K562 (cell line): ENCODE data around the gene ZNF487. TPM values are rescaled to one million over a fixed set of nuclear protein-coding genes. Genes with fewer than 3 reads are reported as not detected.

Experiments used
- ATAC-seq: fragments of 200-7000 bp; cut with Tn5 transposase; 3 replicates; pipeline ENCODE4 v1.9.1; 2020; ENCODE audit warnings: moderate library complexity
- BruUV-seq: library from RNA; stranded (reverse); fragments of 400-500 nt; replicated peaks from 2 replicates; lab custom pipeline; 2021; lab: Mats Ljungman, UMichigan
- CTCF ChIA-PET: fragments of 300-600 bp; formaldehyde crosslinking; extraction: SDS; loops from one replicate; lab custom pipeline; 2021; ENCODE audit warnings: low intra/inter-chr PET ratio; lab: Yijun Ruan, JAX
- POLR2A ChIA-PET: fragments of 300-600, 350-650 bp; sonication (Branson Sonifier 250); formaldehyde crosslinking; extraction: SDS; loops from one replicate; lab custom pipeline; 2021; ENCODE audit warnings: antibody characterized with exemption, inconsistent platforms; lab: Yijun Ruan, JAX
- DNase-seq, 4 experiments: peaks; one replicate each; pipeline versions ENCODE4 v3.0.0 to v3.0.0-alpha.2; 2011 to 2018; ENCODE audit warnings: low spot score in 3 of 4, mixed read lengths in 3 of 4; ENCODE audit errors: extremely low read depth in 1 of 4
- FAIRE-seq: peaks from 2 replicates; lab custom pipeline; 2011; peaks lifted over from hg19 to GRCh38; lab: Jason Lieb, UNC
- H2AFZ ChIP-seq: 2 replicates; pipeline ENCODE4 v1.6.0; 2011; ENCODE audit warnings: low read depth, low read length, control low read depth, inconsistent platforms
- H3K27ac ChIP-seq: fragments of 200-600 bp; 3 replicates; pipeline ENCODE4 v1.8.0; 2011; ENCODE audit warnings: low read depth, mild to moderate bottlenecking, control low read depth, inconsistent platforms, low read length, moderate library complexity, mixed read lengths; ENCODE audit errors: extremely low read depth
- H3K27me3 ChIP-seq, 2 experiments: fragments of 300-600 bp in 1 of 2; 2 replicates in 1 of 2; 3 replicates in 1 of 2; pipeline versions ENCODE4 v1.6.0 to v1.8.0; 2011; ENCODE audit warnings: inconsistent platforms in 2 of 2, low read length in 2 of 2, mild to moderate bottlenecking in 1 of 2, mixed read lengths in 1 of 2, moderate library complexity in 1 of 2; ENCODE audit not compliant: control insufficient read depth in 2 of 2, insufficient read depth in 2 of 2
- H3K36me3 ChIP-seq: fragments of 300-600 bp; 3 replicates; pipeline ENCODE4 v1.8.0; 2011; ENCODE audit warnings: mild to moderate bottlenecking, low read length, inconsistent platforms; ENCODE audit not compliant: control insufficient read depth, insufficient read depth
- H3K4me1 ChIP-seq, 2 experiments: fragments of 200-600 bp in 1 of 2; replicated peaks in 1 of 2; 2 replicates in 1 of 2; 3 replicates in 1 of 2; pipeline versions ENCODE4 v1.5.1 to v1.8.0; 2011; ENCODE audit warnings: inconsistent platforms in 2 of 2, low read length in 2 of 2, mild to moderate bottlenecking in 1 of 2, mixed read lengths in 1 of 2, moderate library complexity in 1 of 2; ENCODE audit not compliant: control insufficient read depth in 2 of 2, insufficient read depth in 2 of 2
- H3K4me2 ChIP-seq: 2 replicates; pipeline ENCODE4 v1.6.1; 2011; ENCODE audit warnings: low read length, control low read depth, inconsistent platforms, mixed read lengths; ENCODE audit not compliant: insufficient read depth
- H3K4me3 ChIP-seq: fragments of 200-600 bp; sonication (generic), shearing (Covaris generic); 2 replicates; pipeline ENCODE4 v1.5.1; 2016; ENCODE audit warnings: control low read depth, inconsistent platforms
- H3K79me2 ChIP-seq: fragments of 200-600 bp; 3 replicates; pipeline ENCODE4 v1.8.0; 2011; ENCODE audit warnings: low read length, inconsistent platforms; ENCODE audit not compliant: control insufficient read depth, insufficient read depth
- H3K9ac ChIP-seq, 2 experiments: 2 replicates each; pipeline versions ENCODE4 v1.6.0 to v1.6.1; 2011; ENCODE audit warnings: low read depth in 2 of 2, low read length in 2 of 2, control low read depth in 1 of 2, inconsistent platforms in 1 of 2, mild to moderate bottlenecking in 1 of 2, mixed read lengths in 1 of 2; ENCODE audit not compliant: insufficient read depth in 1 of 2
- H3K9me1 ChIP-seq: one replicate; pipeline ENCODE4 v1.6.0; 2011; ENCODE audit warnings: inconsistent platforms, mild to moderate bottlenecking, low read length, moderate library complexity; ENCODE audit not compliant: control insufficient read depth, insufficient read depth
- H3K9me3 ChIP-seq: replicated peaks from 2 replicates; pipeline ENCODE4 v1.5.1; 2011; ENCODE audit warnings: low read depth, low read length, inconsistent platforms; ENCODE audit not compliant: control insufficient read depth, insufficient read depth
- H4K20me1 ChIP-seq: replicated peaks from 2 replicates; pipeline ENCODE4 v1.6.1; 2011; ENCODE audit warnings: low read length, inconsistent platforms, mixed read lengths; ENCODE audit not compliant: control insufficient read depth, insufficient read depth
- CBX1 ChIP-seq: sonication (generic); IDR thresholded peaks from 2 replicates; pipeline ENCODE4 v1.6.1; 2016; ENCODE audit warnings: antibody characterized with exemption, low read depth, mild to moderate bottlenecking
- CBX5 ChIP-seq: IDR thresholded peaks from 2 replicates; pipeline ENCODE4 v1.6.1; 2014; ENCODE audit warnings: low read depth, borderline replicate concordance
- ESRRB ChIP-seq: fragments of 250-450 bp; sonication (Bioruptor Pico); IDR thresholded peaks from 2 replicates; pipeline ENCODE4 v1.5.0; 2020; ENCODE audit warnings: mild to moderate bottlenecking, moderate library complexity, borderline replicate concordance
- JUND ChIP-seq, 2 experiments: IDR thresholded peaks; 2 replicates in 1 of 2; 3 replicates in 1 of 2; pipeline ENCODE4 v1.6.1; 2011; ENCODE audit warnings: borderline replicate concordance in 2 of 2, low read depth in 2 of 2, low read length in 2 of 2, improper control_type of control experiment in 1 of 2, missing biosample characterization in 1 of 2, missing genetic modification characterization in 1 of 2, missing genetic modification reagents in 1 of 2
- MYBL2 ChIP-seq, 2 experiments: fragments of 450-650 bp in 1 of 2; sonication (generic) in 1 of 2; formaldehyde crosslinking in 1 of 2; IDR thresholded peaks; 2 replicates each; pipeline versions ENCODE4 v1.6.1 to v1.8.1; 2017 to 2022; ENCODE audit warnings: borderline replicate concordance in 1 of 2, inconsistent platforms in 1 of 2, low read depth in 1 of 2, mild to moderate bottlenecking in 1 of 2, missing genetic modification reagents in 1 of 2, moderate library complexity in 1 of 2
- NCOA2 ChIP-seq, 2 experiments: fragments of 450-650 bp; IDR thresholded peaks; 2 replicates each; pipeline ENCODE4 v1.6.1; 2018; ENCODE audit warnings: mild to moderate bottlenecking in 2 of 2, moderate library complexity in 1 of 2; ENCODE audit not compliant: partially characterized antibody in 2 of 2
- RFX5 ChIP-seq: IDR thresholded peaks from 2 replicates; pipeline ENCODE4 v1.6.1; 2011; ENCODE audit warnings: low read depth, mild to moderate bottlenecking, improper control_type of control experiment, low read length
- TAL1 ChIP-seq: fragments of 450-650 bp; IDR thresholded peaks from 2 replicates; pipeline ENCODE4 v1.6.1; 2016; ENCODE audit warnings: mild to moderate bottlenecking
- TRIM24 ChIP-seq, 2 experiments: fragments of 450-650 bp; IDR thresholded peaks; 2 replicates each; pipeline ENCODE4 v1.6.1; 2016
- TRIM28 ChIP-seq: fragments of 450-650 bp; IDR thresholded peaks from 2 replicates; pipeline ENCODE4 v1.6.1; 2017
- XRCC3 ChIP-seq: fragments of 450-650 bp; IDR thresholded peaks from 2 replicates; pipeline ENCODE4 v1.6.1; 2017; ENCODE audit warnings: mild to moderate bottlenecking, moderate library complexity
- ZNF184 ChIP-seq: sonication (generic); formaldehyde crosslinking; IDR thresholded peaks from 2 replicates; pipeline ENCODE4 v1.5.0; 2020; ENCODE audit warnings: missing genetic modification reagents
- ZNF274 ChIP-seq: IDR thresholded peaks from 2 replicates; pipeline ENCODE4 v1.6.1; 2011; ENCODE audit warnings: low read depth, mild to moderate bottlenecking, low read length, moderate library complexity, borderline replicate concordance
- WGBS: fragments of 100-300 bp; shearing (Covaris generic); methylation state at CpG from one replicate; pipeline ENCODE4 v1.1.6; 2016; ENCODE audit warnings: low coverage, mixed read lengths; ENCODE audit not compliant: insufficient coverage; ENCODE audit errors: missing lambda C conversion rate; 5-methylcytosine and 5-hydroxymethylcytosine counted together
- in situ Hi-C: fragments of 300-500 bp; cut with MboI; formaldehyde crosslinking; loops from 4 replicates; pipeline ENCODE4 v1.15.0; 2018; ENCODE audit warnings: inconsistent platforms, mixed read lengths
- intact Hi-C: fragments of 100-400 bp; cut with micrococcal nuclease; formaldehyde crosslinking; loops from 2 replicates; pipeline ENCODE4 v1.14.2; 2022
- polyA plus RNA-seq, 8 experiments: library from polyadenylated mRNA; depleted of rRNA in 4 of 8; stranded (reverse) in 5 of 8; unstranded in 3 of 8; fragments of >200 nt; fragmentation: Nextera tagmentation in 2 of 8; fragmentation: Illumina TruSeq in 1 of 8; extraction: Ambion mirVana in 2 of 8; extraction: Trizol in 1 of 8; gene quantifications; 2 replicates each; pipeline versions ENCODE4 v1.2.1 to v1.2.3, GENCODE V29; 2011 to 2014; ENCODE audit warnings: inconsistent platforms in 1 of 8, missing spikeins in 1 of 8
- total RNA-seq, 7 experiments: library from RNA; depleted of rRNA in 6 of 7; stranded (reverse); fragments of >200 nt in 6 of 7; fragmentation: Illumina TruSeq in 2 of 7; extraction: Trizol in 2 of 7; gene quantifications; 2 replicates each; pipeline versions ENCODE4 v1.2.1 to v1.2.3, GENCODE V29; 2011 to 2021; ENCODE audit warnings: low replicate concordance in 1 of 7
- TF ChIP-seq, protein P1 (sequence below): sonication (generic); formaldehyde crosslinking; IDR thresholded peaks from 2 replicates; pipeline ENCODE4 v1.8.0; 2022; ENCODE audit warnings: mild to moderate bottlenecking, missing genetic modification reagents
- TF ChIP-seq, protein P2 (sequence below): conservative IDR thresholded peaks from 2 replicates; pipeline ENCODE4 v1.6.1; 2011; ENCODE audit warnings: low read depth, mild to moderate bottlenecking, low read length; ENCODE audit not compliant: control insufficient read depth

The ZNF487 gene
- total and polyA plus RNA-seq, 9 of the 15 experiments (the other 6 are each of a cell fraction or from before 2014, with no cell fraction given): 1.9 to 6.5 (median 4.2) TPM

DNA sequence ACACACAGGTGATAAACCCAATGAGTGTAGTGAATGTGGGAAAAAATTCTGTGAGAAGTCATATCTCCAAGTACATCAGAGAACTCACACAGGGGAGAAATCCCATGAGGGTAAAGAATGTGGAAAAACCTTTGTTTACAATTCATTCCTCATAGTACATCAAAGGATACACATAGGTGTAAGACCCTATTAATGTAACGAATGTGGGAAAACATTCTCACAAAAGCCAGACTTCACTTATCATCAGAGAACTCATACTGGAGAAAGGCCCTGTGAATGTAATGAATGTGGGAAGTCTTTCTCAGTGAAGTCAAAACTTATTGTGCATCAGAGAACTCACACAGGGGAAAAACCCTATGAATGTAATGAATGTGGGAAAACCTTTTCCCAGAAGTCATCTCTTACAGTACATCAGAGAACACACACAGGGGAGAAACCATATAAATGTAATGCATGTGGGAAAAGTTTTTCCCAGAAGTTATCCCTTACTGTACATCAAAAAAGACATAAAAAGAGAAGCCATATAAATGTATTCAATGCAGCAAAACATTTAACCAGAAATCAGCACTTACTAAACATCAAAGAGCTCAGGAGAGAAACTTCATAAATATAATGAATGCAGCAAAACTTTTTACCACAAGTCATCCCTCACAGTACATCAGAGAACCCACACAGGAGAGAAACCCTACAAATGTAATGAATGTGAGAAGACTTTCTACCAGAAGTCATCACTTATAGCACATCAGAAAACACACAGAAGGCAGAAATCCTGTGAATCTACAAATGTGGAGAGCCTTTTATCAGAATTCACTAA is 87.7 kb downstream of the ZNF487 start:
- H3K4me3 ChIP-seq: no peak overlapping the region
- no peak overlapping the region for H3K4me2 ChIP-seq
- in situ Hi-C loops: no loop called here
- no peak overlapping the region for H3K9ac ChIP-seq
- BruUV-seq: no TSS peak
- DNase-seq (no peak), ATAC-seq (no peak), FAIRE-seq (no peak)
- POLR2A ChIA-PET: no interaction called here
- H3K79me2 ChIP-seq: no peaks in the 10 kb centered on the region
- CTCF ChIA-PET: no interaction called here
- peaks cover 10% of the 10 kb centered on the region for H3K9me3 ChIP-seq
- H3K9me1 ChIP-seq: no peaks in the 10 kb centered on the region
- H3K36me3 ChIP-seq: no peaks in the 10 kb centered on the region
- intact Hi-C loops: loop anchor here (10.0 kb wide), 1 partner anchor 60 kb away; no protein-coding TSS in a partner anchor
- H3K27ac ChIP-seq: no peak overlapping the region
- no peaks in the 10 kb centered on the region for H3K27me3 ChIP-seq
- no peaks in the 10 kb centered on the region for H3K4me1 ChIP-seq
- no peak overlapping the region for H2AFZ ChIP-seq
- 0% methylated on average over 1 of the region's 1 CpG for WGBS
- H4K20me1 ChIP-seq: no peaks in the 10 kb centered on the region
- no peak for TF ChIP-seq ESRRB (CRISPR knock-in tag)
- TF ChIP-seq RFX5: no peak
- TF ChIP-seq, protein P1, sequence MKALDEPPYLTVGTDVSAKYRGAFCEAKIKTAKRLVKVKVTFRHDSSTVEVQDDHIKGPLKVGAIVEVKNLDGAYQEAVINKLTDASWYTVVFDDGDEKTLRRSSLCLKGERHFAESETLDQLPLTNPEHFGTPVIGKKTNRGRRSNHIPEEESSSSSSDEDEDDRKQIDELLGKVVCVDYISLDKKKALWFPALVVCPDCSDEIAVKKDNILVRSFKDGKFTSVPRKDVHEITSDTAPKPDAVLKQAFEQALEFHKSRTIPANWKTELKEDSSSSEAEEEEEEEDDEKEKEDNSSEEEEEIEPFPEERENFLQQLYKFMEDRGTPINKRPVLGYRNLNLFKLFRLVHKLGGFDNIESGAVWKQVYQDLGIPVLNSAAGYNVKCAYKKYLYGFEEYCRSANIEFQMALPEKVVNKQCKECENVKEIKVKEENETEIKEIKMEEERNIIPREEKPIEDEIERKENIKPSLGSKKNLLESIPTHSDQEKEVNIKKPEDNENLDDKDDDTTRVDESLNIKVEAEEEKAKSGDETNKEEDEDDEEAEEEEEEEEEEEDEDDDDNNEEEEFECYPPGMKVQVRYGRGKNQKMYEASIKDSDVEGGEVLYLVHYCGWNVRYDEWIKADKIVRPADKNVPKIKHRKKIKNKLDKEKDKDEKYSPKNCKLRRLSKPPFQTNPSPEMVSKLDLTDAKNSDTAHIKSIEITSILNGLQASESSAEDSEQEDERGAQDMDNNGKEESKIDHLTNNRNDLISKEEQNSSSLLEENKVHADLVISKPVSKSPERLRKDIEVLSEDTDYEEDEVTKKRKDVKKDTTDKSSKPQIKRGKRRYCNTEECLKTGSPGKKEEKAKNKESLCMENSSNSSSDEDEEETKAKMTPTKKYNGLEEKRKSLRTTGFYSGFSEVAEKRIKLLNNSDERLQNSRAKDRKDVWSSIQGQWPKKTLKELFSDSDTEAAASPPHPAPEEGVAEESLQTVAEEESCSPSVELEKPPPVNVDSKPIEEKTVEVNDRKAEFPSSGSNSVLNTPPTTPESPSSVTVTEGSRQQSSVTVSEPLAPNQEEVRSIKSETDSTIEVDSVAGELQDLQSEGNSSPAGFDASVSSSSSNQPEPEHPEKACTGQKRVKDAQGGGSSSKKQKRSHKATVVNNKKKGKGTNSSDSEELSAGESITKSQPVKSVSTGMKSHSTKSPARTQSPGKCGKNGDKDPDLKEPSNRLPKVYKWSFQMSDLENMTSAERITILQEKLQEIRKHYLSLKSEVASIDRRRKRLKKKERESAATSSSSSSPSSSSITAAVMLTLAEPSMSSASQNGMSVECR: no peak
- peak; percentile 86; the same call in 1 of the 2 replicates for TF ChIP-seq XRCC3
- peak in 1 of 2 experiments; percentile 78; a peak in 2 of 4 replicates for TF ChIP-seq TRIM24 (IDR thresholded peaks at IDR 0.05)
- no peak for TF ChIP-seq MYBL2 (IDR thresholded peaks at IDR 0.05; ENCODE audit: low read depth)
- TF ChIP-seq MYBL2 (CRISPR knock-in tag; IDR thresholded peaks at IDR 0.05; ENCODE audit: borderline replicate concordance): no peak
- no peak for TF ChIP-seq ZNF184 (CRISPR knock-in tag)
- TF ChIP-seq CBX5: peak; percentile 21; the same call in 1 of the 2 replicates
- TF ChIP-seq, protein P2, sequence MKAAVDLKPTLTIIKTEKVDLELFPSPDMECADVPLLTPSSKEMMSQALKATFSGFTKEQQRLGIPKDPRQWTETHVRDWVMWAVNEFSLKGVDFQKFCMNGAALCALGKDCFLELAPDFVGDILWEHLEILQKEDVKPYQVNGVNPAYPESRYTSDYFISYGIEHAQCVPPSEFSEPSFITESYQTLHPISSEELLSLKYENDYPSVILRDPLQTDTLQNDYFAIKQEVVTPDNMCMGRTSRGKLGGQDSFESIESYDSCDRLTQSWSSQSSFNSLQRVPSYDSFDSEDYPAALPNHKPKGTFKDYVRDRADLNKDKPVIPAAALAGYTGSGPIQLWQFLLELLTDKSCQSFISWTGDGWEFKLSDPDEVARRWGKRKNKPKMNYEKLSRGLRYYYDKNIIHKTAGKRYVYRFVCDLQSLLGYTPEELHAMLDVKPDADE: peak; percentile 45; the same call in 1 of the 2 replicates
- peak; percentile 100 for TF ChIP-seq ZNF274
- peak; percentile 97 for TF ChIP-seq TRIM28
- TF ChIP-seq CBX1: peak; percentile 38; the same call in 1 of the 2 replicates
- TF ChIP-seq NCOA2 (IDR thresholded peaks at IDR 0.05; ENCODE audit: partially characterized antibody in 2 of 2): no peak
- TF ChIP-seq TAL1: no peak
- no peak for TF ChIP-seq JUND (IDR thresholded peaks at IDR 0.05; ENCODE audit: borderline replicate concordance, low read depth, low read length)
- TF ChIP-seq JUND (tag; IDR thresholded peaks at IDR 0.05; ENCODE audit: borderline replicate concordance, low read depth, low read length): no peak
